ENCODE results near the gene STAC3.

Gene STAC3

GRCh38 chr12:57210461-57210860 is 40.5 kb downstream of the STAC3 start:
- DNase-seq, result no peak

- DNase-seq, result no peak
Measured at GRCh38 chr12:57209916-57210315, 41.1 kb downstream of the STAC3 start.

DNA sequence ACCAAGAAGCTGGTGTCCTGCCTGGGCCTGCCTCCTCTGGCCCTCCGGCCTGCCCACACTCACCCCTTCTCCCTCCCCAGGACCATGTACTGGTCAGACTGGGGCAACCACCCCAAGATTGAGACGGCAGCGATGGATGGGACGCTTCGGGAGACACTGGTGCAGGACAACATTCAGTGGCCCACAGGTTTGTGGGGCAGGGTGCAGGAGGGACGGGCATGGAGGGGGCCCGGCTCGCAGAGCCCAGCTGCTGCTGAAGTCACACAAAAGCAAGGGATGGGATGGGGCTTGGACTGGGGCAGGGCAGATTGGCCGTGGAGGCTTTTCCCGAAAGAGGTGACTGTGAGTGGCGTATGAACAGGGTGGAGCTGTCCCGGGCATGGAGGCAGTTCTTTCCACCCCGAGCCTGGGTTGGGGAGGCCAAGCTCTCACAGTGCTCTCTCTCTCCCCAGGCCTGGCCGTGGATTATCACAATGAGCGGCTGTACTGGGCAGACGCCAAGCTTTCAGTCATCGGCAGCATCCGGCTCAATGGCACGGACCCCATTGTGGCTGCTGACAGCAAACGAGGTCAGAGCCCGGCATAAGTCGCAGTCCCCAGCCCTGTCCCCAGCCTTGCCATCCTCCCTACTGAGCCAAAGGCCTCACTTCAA is 42.2 kb downstream of the STAC3 start:
- DNase-seq, result no peak

DNA sequence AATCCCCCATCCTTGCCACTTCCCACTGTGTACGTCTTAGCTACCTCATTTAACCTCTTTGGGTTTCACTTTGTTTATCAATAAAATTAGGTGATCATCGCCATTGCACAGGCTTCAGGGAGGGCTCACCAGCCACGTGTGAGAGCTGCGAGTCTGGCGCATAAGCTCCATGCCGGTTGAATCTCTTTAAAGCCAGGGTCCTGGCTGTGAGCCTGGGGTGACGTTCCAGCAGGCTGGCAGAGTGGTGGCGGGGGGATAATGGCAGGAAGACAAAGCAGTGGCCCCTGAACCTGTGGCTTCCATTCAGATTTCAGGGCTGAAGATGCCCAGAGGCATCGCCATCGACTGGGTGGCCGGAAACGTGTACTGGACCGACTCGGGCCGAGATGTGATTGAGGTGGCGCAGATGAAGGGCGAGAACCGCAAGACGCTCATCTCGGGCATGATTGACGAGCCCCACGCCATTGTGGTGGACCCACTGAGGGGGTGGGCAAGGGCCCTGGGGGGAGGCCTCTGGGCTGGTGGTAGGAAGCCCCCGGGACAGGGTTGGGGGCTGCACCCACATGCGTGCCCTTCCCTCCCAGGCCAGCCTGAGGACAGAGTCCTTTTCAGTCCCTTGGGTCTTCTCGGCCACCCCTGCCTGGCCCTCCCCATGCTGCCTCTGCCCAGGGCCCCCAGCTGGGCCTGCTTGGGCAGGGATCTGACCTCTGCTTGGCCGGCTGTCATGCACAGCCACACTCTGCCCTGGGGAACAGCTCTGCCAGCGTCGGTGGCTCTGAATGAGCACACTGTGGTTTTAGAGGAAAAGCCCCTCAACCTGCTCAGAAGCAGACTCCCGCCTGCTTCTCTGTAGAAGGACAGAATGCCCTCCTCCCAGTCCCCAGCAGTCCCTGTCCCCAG is 43.0 kb downstream of the STAC3 start:
- no peak for DNase-seq

DNA sequence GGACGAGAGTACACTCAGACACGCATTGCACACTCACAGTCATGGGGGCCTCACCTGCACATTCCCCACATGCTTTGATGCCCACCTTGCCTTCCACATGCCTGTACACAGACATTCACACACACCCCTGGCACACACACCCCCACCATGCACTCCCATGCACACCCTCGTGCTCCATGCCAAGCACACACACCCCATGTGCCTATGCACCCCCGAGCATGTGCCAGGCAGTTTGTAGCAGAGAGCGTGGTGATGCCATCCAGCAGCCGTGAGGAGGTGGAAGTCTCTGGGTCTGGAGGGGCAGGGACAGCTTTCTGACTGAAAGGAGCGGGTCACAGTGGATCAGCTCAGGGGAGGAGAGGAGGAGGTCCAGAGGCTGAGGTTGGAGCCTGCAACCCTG is 45.1 kb downstream of the STAC3 start:
- DNase-seq, result no peak

GRCh38 chr12:57205186-57205585 is 45.8 kb downstream of the STAC3 start:
- DNase-seq, result no peak

DNA sequence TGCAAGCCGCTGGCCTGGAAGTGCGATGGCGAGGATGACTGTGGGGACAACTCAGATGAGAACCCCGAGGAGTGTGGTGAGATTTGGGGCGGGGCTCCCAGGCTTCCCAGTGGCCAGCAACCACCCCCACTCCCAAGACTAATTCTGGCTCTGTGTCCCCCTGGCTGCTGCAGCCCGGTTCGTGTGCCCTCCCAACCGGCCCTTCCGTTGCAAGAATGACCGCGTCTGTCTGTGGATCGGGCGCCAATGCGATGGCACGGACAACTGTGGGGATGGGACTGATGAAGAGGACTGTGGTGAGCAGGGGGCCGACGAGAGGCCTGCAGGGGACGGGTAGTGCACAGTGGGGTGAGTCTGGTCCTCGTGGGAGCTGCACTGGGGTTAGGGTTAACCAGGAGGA is 46.5 kb downstream of the STAC3 start:
- DNase-seq, result no peak

DNA sequence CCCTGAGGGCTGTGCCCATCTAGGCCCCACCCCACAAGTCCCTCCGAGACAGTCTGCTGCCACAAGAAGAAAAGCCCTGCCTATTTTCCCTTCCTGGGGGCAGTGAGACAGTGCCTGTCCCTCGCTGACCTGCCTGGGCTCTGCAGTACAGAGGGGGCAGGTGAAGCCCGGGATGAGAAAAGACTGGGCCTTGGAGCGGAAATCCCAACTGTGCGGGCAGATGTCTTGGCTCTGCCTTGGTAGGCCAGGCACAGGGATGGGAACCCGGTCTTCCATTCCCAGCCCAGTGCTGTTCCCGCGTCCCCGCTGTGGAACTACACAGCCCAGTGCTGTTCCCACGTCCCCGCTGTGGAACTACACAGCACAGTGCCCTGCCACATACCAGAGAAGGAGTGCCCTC is 47.2 kb downstream of the STAC3 start:
- DNase-seq, result no peak

DNA sequence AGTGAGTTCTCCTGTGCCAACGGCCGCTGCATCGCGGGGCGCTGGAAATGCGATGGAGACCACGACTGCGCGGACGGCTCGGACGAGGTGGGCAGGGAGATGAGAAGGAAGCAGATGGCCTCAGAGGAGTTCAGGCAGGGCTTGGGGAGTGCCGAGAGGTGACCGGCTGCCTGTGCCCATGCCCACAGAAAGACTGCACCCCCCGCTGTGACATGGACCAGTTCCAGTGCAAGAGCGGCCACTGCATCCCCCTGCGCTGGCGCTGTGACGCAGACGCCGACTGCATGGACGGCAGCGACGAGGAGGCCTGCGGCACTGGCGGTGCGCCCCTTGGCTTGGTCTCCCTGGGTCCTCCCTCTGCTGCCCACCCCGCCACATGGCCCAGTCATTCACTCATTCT is 47.8 kb downstream of the STAC3 start:
- no peak for DNase-seq

DNA sequence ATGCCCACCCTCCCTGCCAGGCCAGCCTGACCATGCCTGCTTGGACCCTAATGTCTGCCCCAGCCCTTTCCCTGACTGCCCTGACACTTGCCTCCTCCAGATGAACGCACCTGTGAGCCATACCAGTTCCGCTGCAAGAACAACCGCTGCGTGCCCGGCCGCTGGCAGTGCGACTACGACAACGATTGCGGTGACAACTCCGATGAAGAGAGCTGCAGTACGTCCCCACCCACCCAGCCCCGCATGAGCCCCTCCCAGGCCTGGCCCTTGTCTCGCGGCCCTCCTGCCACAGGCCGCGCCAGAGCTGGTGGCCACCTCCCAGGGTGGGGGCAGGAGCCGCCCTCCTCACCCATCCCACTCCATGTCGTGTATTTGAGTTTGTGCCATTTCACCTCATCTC is 48.7 kb downstream of the STAC3 start:
- DNase-seq, result no peak

DNA sequence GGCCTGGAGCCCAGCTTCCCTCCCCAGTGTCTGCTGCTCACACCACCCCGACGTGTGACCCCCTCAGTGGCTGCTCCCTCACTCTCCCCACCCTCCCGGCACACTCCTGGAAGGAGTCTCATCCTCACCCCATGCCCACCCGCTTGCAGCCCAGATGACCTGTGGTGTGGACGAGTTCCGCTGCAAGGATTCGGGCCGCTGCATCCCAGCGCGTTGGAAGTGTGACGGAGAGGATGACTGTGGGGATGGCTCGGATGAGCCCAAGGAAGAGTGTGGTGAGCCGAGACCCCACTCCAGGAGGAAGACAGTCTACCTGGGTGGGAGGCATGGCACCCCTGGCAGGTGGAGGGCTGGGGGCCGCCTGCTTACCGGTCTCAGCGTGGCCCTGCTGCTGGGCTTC is 49.4 kb downstream of the STAC3 start:
- DNase-seq, result no peak

DNA sequence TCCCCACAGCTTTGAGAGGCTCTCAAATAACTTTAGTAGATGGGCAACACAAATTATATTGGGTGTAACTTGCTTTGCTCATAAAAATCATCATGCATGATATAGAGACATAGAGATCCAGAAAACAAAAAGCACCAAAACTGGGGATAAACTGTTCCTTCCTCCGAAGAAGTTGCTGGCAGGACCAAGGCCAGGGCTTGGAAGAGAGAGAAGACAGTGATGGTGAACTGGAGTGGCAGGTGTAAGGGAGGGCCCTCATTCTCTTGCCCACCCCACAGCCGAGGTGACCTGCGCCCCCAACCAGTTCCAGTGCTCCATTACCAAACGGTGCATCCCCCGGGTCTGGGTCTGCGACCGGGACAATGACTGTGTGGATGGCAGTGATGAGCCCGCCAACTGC is 49.8 kb downstream of the STAC3 start:
- DNase-seq, result no peak

GRCh38 chr12:57200497-57200896 is 50.5 kb downstream of the STAC3 start:
- DNase-seq, result no peak

GRCh38 chr12:57199191-57199590 is 51.8 kb downstream of the STAC3 start:
- DNase-seq, result no peak

- no peak for DNase-seq
Measured at GRCh38 chr12:57198329-57198728, 52.7 kb downstream of the STAC3 start.

GRCh38 chr12:57196956-57197355 is 54.0 kb downstream of the STAC3 start:
- no peak for DNase-seq

DNA sequence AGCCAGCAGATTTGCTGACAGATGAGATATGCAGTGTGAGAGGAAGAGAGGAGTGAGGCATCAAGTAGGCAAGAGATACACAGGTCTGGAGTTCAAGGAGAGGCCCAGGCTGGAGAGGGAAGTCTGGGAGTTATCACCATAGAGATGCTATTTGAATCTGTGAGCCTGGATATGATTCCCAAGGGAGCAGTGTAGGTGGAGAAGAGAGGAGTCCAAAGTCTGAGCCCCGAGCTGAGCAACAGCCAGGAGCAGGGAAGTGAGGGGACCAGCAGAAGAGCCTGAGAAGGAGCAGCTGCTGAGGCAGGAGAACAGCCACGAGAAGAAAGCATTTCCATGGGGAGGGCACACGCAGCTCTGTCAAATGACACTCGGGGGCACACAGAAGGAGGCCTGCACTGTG is 54.5 kb downstream of the STAC3 start:
- no peak for DNase-seq

- no peak for DNase-seq
Measured at GRCh38 chr12:57195611-57196371, 55.2 kb downstream of the STAC3 start.

GRCh38 chr12:57195186-57195585 is 55.8 kb downstream of the STAC3 start:
- DNase-seq, result no peak

DNA sequence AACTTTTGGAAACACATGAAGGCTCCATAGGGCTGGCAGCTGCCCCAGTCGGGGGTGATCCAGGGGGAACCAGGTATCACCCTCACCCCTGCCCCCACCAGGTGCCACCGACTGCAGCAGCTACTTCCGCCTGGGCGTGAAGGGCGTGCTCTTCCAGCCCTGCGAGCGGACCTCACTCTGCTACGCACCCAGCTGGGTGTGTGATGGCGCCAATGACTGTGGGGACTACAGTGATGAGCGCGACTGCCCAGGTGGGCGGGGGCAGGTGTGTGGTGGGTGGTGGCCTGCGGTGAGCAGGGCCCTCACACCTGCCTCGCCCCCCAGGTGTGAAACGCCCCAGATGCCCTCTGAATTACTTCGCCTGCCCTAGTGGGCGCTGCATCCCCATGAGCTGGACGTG is 56.7 kb downstream of the STAC3 start:
- no peak for DNase-seq

DNA sequence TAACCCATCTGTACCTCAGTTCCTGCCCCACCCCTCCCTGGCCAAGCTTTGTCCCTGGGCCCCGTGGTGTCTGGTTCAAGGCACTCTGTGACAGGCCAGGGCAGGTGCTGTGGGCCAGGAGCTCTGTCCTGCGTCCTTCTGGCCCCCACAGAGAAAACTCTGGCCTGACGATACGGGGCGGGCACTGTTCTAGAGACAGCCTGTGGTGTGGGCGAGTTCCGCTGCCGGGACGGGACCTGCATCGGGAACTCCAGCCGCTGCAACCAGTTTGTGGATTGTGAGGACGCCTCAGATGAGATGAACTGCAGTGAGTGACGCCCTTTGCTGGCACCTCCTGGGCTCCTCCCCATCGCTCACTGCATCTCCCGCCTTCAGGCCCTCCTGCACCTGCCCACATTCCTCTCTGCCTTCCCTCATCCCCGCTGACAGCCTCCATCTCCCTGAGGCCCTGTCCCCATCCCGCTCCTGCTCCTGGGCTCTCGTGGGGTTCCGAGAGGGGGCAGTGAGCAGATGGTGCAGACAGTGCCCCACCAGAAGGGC is 57.2 kb downstream of the STAC3 start:
- DNase-seq, result no peak

All from activated T-cell treated with anti-CD3 and anti-CD28 coated beads, Interleukin-2, amount 50 U/mL, for 48 hours (primary cell).